Endothelial cell of umbilical vein (primary cell): Measurements from ENCODE around the gene CDS2. TPM values are rescaled to one million over a fixed set of nuclear protein-coding genes. Genes with fewer than 3 reads are reported as not detected.

Experiments used
- Bru-seq: library from RNA; stranded (reverse); fragments of 400-500 nt; gene quantifications from one replicate; lab custom pipeline; 2021; lab: Mats Ljungman, UMichigan
- BruChase-seq, 2 experiments: library from RNA; stranded (reverse); fragments of 400-500 nt; gene quantifications; one replicate each; lab custom pipeline; 2021; lab: Mats Ljungman, UMichigan
- BruUV-seq: library from RNA; stranded (reverse); fragments of 400-500 nt; replicated peaks from 2 replicates; lab custom pipeline; 2021; lab: Mats Ljungman, UMichigan
- CTCF ChIA-PET: fragments of 300-600, 350-600 bp; sonication (Branson Sonifier 250); formaldehyde crosslinking; loops from one replicate; lab custom pipeline; 2021; ENCODE audit warnings: antibody characterized with exemption, inconsistent platforms; lab: Charles Lee
- POLR2A ChIA-PET: fragments of 300-600, 350-600 bp; sonication (Branson Sonifier 250); formaldehyde crosslinking; loops from one replicate; lab custom pipeline; 2021; ENCODE audit warnings: antibody characterized with exemption, inconsistent platforms; lab: Charles Lee
- DNase-seq: peaks from one replicate; pipeline ENCODE4 v3.0.0-alpha.2; 2011; ENCODE audit warnings: low read depth, low spot score
- FAIRE-seq: peaks from 2 replicates; lab custom pipeline; 2011; peaks lifted over from hg19 to GRCh38; lab: Jason Lieb, UNC
- H2AFZ ChIP-seq: 2 replicates; pipeline ENCODE4 v1.6.0; 2012; ENCODE audit warnings: low read depth, low read length, control low read depth, inconsistent platforms
- H3K27ac ChIP-seq: 2 replicates; pipeline ENCODE4 v1.5.1; 2011; ENCODE audit warnings: low read depth, mild to moderate bottlenecking, control low read depth, low read length, moderate library complexity; ENCODE audit not compliant: insufficient read depth
- H3K27me3 ChIP-seq, 2 experiments: 2 replicates each; pipeline versions ENCODE4 v1.6.0 to v1.6.1; 2011; ENCODE audit warnings: low read length in 2 of 2, mixed read lengths in 1 of 2; ENCODE audit not compliant: control insufficient read depth in 2 of 2, insufficient read depth in 2 of 2
- H3K36me3 ChIP-seq, 2 experiments: 2 replicates in 1 of 2; 3 replicates in 1 of 2; pipeline ENCODE4 v1.5.1; 2011; ENCODE audit warnings: low read length in 2 of 2, mild to moderate bottlenecking in 1 of 2, moderate library complexity in 1 of 2; ENCODE audit not compliant: control insufficient read depth in 2 of 2, insufficient read depth in 2 of 2; ENCODE audit errors: extremely low read depth in 1 of 2
- H3K4me1 ChIP-seq: 3 replicates; pipeline ENCODE4 v1.5.1; 2011; ENCODE audit warnings: mild to moderate bottlenecking, low read length; ENCODE audit not compliant: control insufficient read depth, insufficient read depth; ENCODE audit errors: extremely low read depth
- H3K4me2 ChIP-seq: 2 replicates; pipeline ENCODE4 v1.6.1; 2011; ENCODE audit warnings: low read length, control low read depth, mixed read lengths; ENCODE audit not compliant: insufficient read depth
- H3K4me3 ChIP-seq, 3 experiments: fragments of 200-600 bp in 1 of 3; sonication (generic), shearing (Covaris generic) in 1 of 3; replicated peaks in 1 of 3; 2 replicates each; pipeline ENCODE4 v1.5.1; 2011 to 2016; ENCODE audit warnings: control low read depth in 3 of 3, low read length in 3 of 3, mild to moderate bottlenecking in 2 of 3, inconsistent platforms in 1 of 3, low read depth in 1 of 3, moderate library complexity in 1 of 3; ENCODE audit not compliant: insufficient read depth in 1 of 3
- H3K79me2 ChIP-seq: 2 replicates; pipeline ENCODE4 v1.6.0; 2012; ENCODE audit warnings: low read length, inconsistent platforms; ENCODE audit not compliant: control insufficient read depth, insufficient read depth
- H3K9ac ChIP-seq: replicated peaks from 2 replicates; pipeline ENCODE3; 2011; ENCODE audit warnings: low read length, control low read depth; ENCODE audit not compliant: insufficient read depth; ENCODE audit errors: extremely low read depth
- H3K9me1 ChIP-seq: replicated peaks from 3 replicates; pipeline ENCODE4 v1.6.0; 2011; ENCODE audit warnings: mild to moderate bottlenecking, low read length; ENCODE audit not compliant: control insufficient read depth, insufficient read depth; ENCODE audit errors: extremely low read depth
- H3K9me3 ChIP-seq: replicated peaks from 2 replicates; pipeline ENCODE4 v1.5.1; 2012; ENCODE audit warnings: low read length, inconsistent platforms; ENCODE audit not compliant: control insufficient read depth, insufficient read depth
- H4K20me1 ChIP-seq: replicated peaks from 2 replicates; pipeline ENCODE3; 2011; ENCODE audit warnings: mild to moderate bottlenecking, low read length; ENCODE audit not compliant: control insufficient read depth, insufficient read depth; ENCODE audit errors: extremely low read depth
- EZH2 ChIP-seq: IDR thresholded peaks from 2 replicates; pipeline ENCODE4 v1.6.1; 2012; ENCODE audit warnings: borderline replicate concordance, low read depth, mild to moderate bottlenecking, moderate library complexity, low read length, inconsistent platforms; ENCODE audit not compliant: severe bottlenecking
- JUN ChIP-seq: IDR thresholded peaks from 2 replicates; pipeline ENCODE4 v1.6.1; 2011; ENCODE audit warnings: borderline replicate concordance, low read depth; ENCODE audit not compliant: insufficient read length, insufficient read depth
- POLR2A ChIP-seq: IDR thresholded peaks from 2 replicates; pipeline ENCODE4 v1.6.1; 2012; ENCODE audit warnings: low read depth, mild to moderate bottlenecking, control low read depth, low read length
- POLR2AphosphoS5 ChIP-seq: IDR thresholded peaks from 2 replicates; pipeline ENCODE4 v1.6.1; 2012; ENCODE audit warnings: low read depth, mild to moderate bottlenecking, control low read depth, low read length, moderate library complexity; ENCODE audit not compliant: insufficient read depth
- dilution Hi-C: fragments of 300-500 bp; cut with MboI; formaldehyde crosslinking; loops from one replicate; pipeline ENCODE4 v1.15.0; 2019; ENCODE audit warnings: low sequenced_read_pairs; ENCODE audit not compliant: extremely low pct_ligation_motif_present
- intact Hi-C: fragments of 100-400 bp; cut with micrococcal nuclease; formaldehyde crosslinking; loops from one replicate; pipeline ENCODE4 v1.10.0; 2022
- long read RNA-seq: library from polyadenylated mRNA; stranded (forward); transcript quantifications from one replicate; pipeline ENCODE4 v2.0.0, GENCODE V29; 2021
- polyA minus RNA-seq, 3 experiments: library from RNA; depleted of rRNA, polyadenylated mRNA; stranded (reverse); fragments of >200 nt; gene quantifications; 1 replicate in 1 of 3; 2 replicates in 2 of 3; pipeline ENCODE4 v1.2.3, GENCODE V29; 2011
- polyA plus RNA-seq, 4 experiments: library from polyadenylated mRNA; depleted of rRNA in 3 of 4; stranded (reverse) in 3 of 4; unstranded in 1 of 4; fragments of >200 nt; gene quantifications; 2 replicates each; pipeline versions ENCODE4 v1.2.1 to v1.2.3, GENCODE V29; 2011 to 2012; ENCODE audit warnings: missing spikeins in 1 of 4
- total RNA-seq: library from RNA; stranded (reverse); gene quantifications from 2 replicates; pipeline ENCODE4 v1.2.3, GENCODE V29; 2021
- TF ChIP-seq, protein P1 (sequence below), 2 donors: IDR thresholded peaks; 1 replicate in 1 of 2; 2 replicates in 1 of 2; pipeline ENCODE4 v1.5.1; 2011; ENCODE audit warnings: low read length in 2 of 2, mild to moderate bottlenecking in 2 of 2, moderate library complexity in 2 of 2, control low read depth in 1 of 2, inconsistent platforms in 1 of 2, low read depth in 1 of 2; ENCODE audit not compliant: insufficient read depth in 1 of 2; ENCODE audit errors: extremely low read depth in 1 of 2

Gene CDS2
- total RNA-seq, result 48.1 and 49.0 TPM in 2 replicates
- polyA plus RNA-seq, result 39.5 and 47.0 TPM in 2 replicates
- 22.9 and 24.9 TPM in 2 replicates for polyA plus RNA-seq (2011; cell fraction: cytosol; rRNA removed)
- polyA plus RNA-seq (2011; cell fraction: nucleus; rRNA removed), result 19.1 and 25.9 TPM in 2 replicates
- polyA plus RNA-seq (2012), result 30.0 and 30.7 TPM in 2 replicates
- polyA minus RNA-seq, result 122 and 166 TPM in 2 replicates
- polyA minus RNA-seq (2011; cell fraction: cytosol; rRNA and poly(A)+ RNA removed), result 7.8 TPM
- polyA minus RNA-seq (2011; cell fraction: nucleus; rRNA and poly(A)+ RNA removed), result 20.5 and 42.7 TPM in 2 replicates
- percentile 74 among the genes with signal in this experiment for Bru-seq, nascent RNA
- BruChase-seq, experiment 1, labeled RNA remaining after a 6-hour chase, result percentile 93 among the genes with signal in this experiment
- percentile 88 among the genes with signal in this experiment for BruChase-seq, experiment 2, labeled RNA remaining after a 2-hour chase
- long read RNA-seq, full-length matches to known transcripts, result 78 of 96 reads
- long read RNA-seq, partial matches to known transcripts, result 5 of 96 reads
- long read RNA-seq, other reads (novel, unspliced or antisense), result 13 of 96 reads

DNA sequence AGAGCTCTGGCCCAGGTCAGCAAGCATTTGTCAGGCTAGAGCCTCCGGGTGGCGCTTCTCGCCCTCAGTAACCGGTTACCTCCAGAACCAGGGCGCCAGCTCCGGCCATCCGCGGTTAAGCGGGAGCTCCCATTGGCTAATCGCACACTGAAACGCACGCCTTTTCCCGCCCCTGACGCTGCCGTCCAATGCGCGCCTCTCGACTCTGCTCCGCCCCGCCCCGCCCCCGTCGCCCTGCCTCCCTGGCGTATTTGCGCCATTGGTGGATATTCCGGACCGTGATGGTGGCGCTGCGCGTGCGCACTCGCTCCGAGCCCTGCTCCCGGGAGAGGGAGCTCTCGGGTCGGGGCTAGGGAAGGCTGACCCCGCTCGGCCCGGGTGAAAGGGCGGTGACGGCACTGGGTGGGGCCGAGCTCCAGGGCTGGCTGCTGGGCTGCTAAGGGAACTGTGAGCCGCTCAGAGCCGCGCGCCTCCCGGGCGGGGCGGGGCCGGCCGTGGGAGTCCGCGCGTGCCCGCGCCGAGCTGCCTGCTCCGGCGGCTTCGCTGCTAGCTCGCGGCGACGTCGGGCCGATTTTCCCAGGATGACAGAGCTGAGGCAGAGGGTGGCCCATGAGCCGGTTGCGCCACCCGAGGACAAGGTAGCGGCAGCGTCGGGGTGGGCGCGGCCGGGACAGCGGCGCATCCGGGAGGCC, at the start of gene CDS2:
CDS2 (plus strand) TSS at position 497 of the 692 bp plus-strand sequence; CDS start at position 582, 85 bp downstream.
- Histone ChIP-seq H3K36me3 (no peaks in the 10 kb centered on the region), H3K4me2 (peak within 1 kb of the TSS; percentile 84), H2AFZ (peak within 1 kb of the TSS; percentile 96), H3K9ac (peak within 1 kb of the TSS; percentile 80), H3K9me1 (no peaks in the 10 kb centered on the region), H3K27me3 (no peaks in the 10 kb centered on the region), H4K20me1 (no peaks in the 10 kb centered on the region), H3K4me1 (peaks cover 10% of the 10 kb centered on the region), H3K79me2 (peaks cover 26% of the 10 kb centered on the region), H3K9me3 (no peaks in the 10 kb centered on the region), H3K27ac (peak within 1 kb of the TSS; percentile 63), H3K4me3 (peak within 1 kb of the TSS; percentile 55 to 87 (median 73))
- FAIRE-seq (peak; percentile 98), DNase-seq (peak; percentile 100)
- ChIA-PET POLR2A (interaction anchor here (0.6 to 1.5 kb wide), 8 partner anchors 9 to 96 kb away, joined by 3 to 27 read pairs (median 3); no protein-coding TSS in a partner anchor), CTCF (interaction anchor here (0.7 to 5.6 kb wide), 34 partner anchors 9 to 525 kb away, joined by 3 to 371 read pairs (median 4); no protein-coding TSS in a partner anchor)
- peak; percentile 19 for TF ChIP-seq POLR2A
- peak; percentile 48 for TF ChIP-seq POLR2AphosphoS5
- TF ChIP-seq EZH2, result no peak
- TF ChIP-seq, protein P1, sequence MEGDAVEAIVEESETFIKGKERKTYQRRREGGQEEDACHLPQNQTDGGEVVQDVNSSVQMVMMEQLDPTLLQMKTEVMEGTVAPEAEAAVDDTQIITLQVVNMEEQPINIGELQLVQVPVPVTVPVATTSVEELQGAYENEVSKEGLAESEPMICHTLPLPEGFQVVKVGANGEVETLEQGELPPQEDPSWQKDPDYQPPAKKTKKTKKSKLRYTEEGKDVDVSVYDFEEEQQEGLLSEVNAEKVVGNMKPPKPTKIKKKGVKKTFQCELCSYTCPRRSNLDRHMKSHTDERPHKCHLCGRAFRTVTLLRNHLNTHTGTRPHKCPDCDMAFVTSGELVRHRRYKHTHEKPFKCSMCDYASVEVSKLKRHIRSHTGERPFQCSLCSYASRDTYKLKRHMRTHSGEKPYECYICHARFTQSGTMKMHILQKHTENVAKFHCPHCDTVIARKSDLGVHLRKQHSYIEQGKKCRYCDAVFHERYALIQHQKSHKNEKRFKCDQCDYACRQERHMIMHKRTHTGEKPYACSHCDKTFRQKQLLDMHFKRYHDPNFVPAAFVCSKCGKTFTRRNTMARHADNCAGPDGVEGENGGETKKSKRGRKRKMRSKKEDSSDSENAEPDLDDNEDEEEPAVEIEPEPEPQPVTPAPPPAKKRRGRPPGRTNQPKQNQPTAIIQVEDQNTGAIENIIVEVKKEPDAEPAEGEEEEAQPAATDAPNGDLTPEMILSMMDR (IDR thresholded peaks at IDR 0.05; ENCODE audit: extremely low read depth in 1 of 2, insufficient read depth in 1 of 2, low read depth in 1 of 2, low read length in 2 of 2), result peak; percentile 28 to 59
- TF ChIP-seq JUN, result no peak
- intact Hi-C loops, result loop anchor here (1.0 to 10.0 kb wide), 5 partner anchors 43 to 322 kb away; no protein-coding TSS in a partner anchor
- dilution Hi-C loops, result no loop called here
- BruUV-seq, result no TSS peak
